Smooth muscle cell (in vitro differentiated cells): Measurements from ENCODE around the gene NEK6. TPM values are rescaled to one million over a fixed set of nuclear protein-coding genes. Genes with fewer than 3 reads are reported as not detected.
A peak's percentile ranks its signal among the peaks of the same experiment; 100 is the strongest.

Experiments used
- DNase-seq: peaks from one replicate; lab custom pipeline; 2025; ENCODE audit not compliant: unreplicated experiment; lab: John Stamatoyannopoulos, UW
- H2AFZ ChIP-seq: fragments of 200-600 bp; sonication (generic); 2 replicates; pipeline ENCODE4 v1.6.0; 2016; ENCODE audit warnings: antibody characterized with exemption, low read depth, mild to moderate bottlenecking
- H3F3A ChIP-seq: fragments of 200-600 bp; sonication (generic); 2 replicates; pipeline ENCODE4 v1.6.0; 2017; ENCODE audit warnings: antibody characterized with exemption, low read depth
- H3K27ac ChIP-seq: fragments of 200-600 bp; sonication (generic); 2 replicates; pipeline ENCODE4 v1.5.1; 2016; ENCODE audit warnings: low read depth, mild to moderate bottlenecking
- H3K27me3 ChIP-seq: fragments of 200-600 bp; sonication (generic); 2 replicates; pipeline ENCODE4 v1.6.1; 2016; ENCODE audit warnings: low read depth, mild to moderate bottlenecking
- H3K36me3 ChIP-seq: fragments of 200-600 bp; sonication (generic); 2 replicates; pipeline ENCODE4 v1.5.1; 2016; ENCODE audit warnings: low read depth
- H3K4me1 ChIP-seq: fragments of 200-600 bp; sonication (generic); 2 replicates; pipeline ENCODE4 v1.5.1; 2016; ENCODE audit warnings: low read depth
- H3K4me2 ChIP-seq: fragments of 200-600 bp; sonication (generic); 2 replicates; pipeline ENCODE4 v1.6.0; 2016; ENCODE audit warnings: mild to moderate bottlenecking
- H3K4me3 ChIP-seq: fragments of 200-600 bp; sonication (generic); 2 replicates; pipeline ENCODE4 v1.5.1; 2016; ENCODE audit warnings: mild to moderate bottlenecking
- H3K79me2 ChIP-seq: fragments of 200-600 bp; sonication (generic); 2 replicates; pipeline ENCODE4 v1.6.0; 2016; ENCODE audit warnings: low read depth, mild to moderate bottlenecking
- H3K9ac ChIP-seq: fragments of 200-600 bp; sonication (generic); 2 replicates; pipeline ENCODE4 v1.6.0; 2016; ENCODE audit warnings: low read depth
- H3K9me3 ChIP-seq: fragments of 200-600 bp; sonication (generic); replicated peaks from 2 replicates; pipeline ENCODE4 v1.5.1; 2016; ENCODE audit warnings: low read depth
- H4K20me1 ChIP-seq: fragments of 200-600 bp; sonication (generic); 2 replicates; pipeline ENCODE4 v1.6.0; 2016; ENCODE audit warnings: low read depth
- CTCF ChIP-seq: fragments of 200-600 bp; sonication (generic); IDR thresholded peaks from 2 replicates; pipeline ENCODE4 v1.5.1; 2017; ENCODE audit warnings: borderline replicate concordance, mild to moderate bottlenecking, antibody characterized with exemption; ENCODE audit not compliant: insufficient read depth, poor library complexity, severe bottlenecking
- WGBS: methylation state at CpG from one replicate; pipeline ENCODE4 v1.1.7; 2016; ENCODE audit warnings: low lambda C conversion rate; 5-methylcytosine and 5-hydroxymethylcytosine counted together
- polyA plus RNA-seq: library from polyadenylated mRNA; unstranded; fragments of >200 nt; fragmentation: Nextera tagmentation; extraction: Ambion mirVana; gene quantifications from 2 replicates; pipeline ENCODE4 v1.2.1, GENCODE V29; 2016
- total RNA-seq: library from RNA; depleted of rRNA; stranded (reverse); fragments of >200 nt; gene quantifications from 2 replicates; pipeline ENCODE4 v1.2.3, GENCODE V29; 2014

NEK6 gene
- total and polyA plus RNA-seq, 2 experiments from 2014 or later, result 45.9 to 108 TPM

DNA sequence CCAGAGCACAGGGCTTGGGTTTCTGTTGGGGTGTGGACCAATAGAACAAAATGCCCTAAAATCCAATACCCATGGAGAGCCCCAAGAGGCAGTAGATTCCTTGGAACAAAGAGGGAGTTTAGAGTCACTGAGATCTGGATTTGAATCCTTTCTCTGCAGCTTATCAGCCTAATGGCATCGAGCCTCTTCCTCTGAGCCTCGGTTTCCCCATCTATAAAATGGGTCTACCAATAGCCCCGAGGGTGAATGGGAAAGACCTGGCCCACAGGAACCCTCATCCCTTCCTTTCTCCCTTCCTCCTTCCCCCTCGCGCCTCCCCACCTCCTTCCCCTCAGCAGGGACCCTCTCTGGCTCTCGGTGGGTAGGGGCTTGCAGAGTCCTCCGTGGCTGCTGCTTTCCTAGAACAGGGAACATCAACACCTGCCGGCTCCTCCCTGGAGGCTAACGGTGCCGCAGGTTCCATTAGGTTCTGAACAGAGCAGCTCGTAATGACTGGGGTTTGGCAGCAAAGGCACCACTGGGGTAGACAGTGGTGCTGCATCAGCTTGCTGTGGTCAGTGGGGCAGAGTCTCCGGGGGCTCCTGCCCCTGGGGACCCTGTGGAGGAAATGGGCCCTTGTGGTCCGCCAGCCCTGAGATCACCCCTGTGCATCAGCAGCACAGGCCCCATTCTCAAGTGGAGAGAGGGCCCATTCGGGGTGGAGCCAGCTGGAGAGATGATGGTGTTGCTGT, 40.3 kb downstream of the NEK6 start:
- peaks cover 100% of the 10 kb centered on the region for H4K20me1 ChIP-seq
- H3K9ac ChIP-seq, result no peak overlapping the region
- no peaks in the 10 kb centered on the region for H3K27me3 ChIP-seq
- H3K4me2 ChIP-seq, result no peak overlapping the region
- H2AFZ ChIP-seq, result no peak overlapping the region
- no peak overlapping the region for H3K27ac ChIP-seq
- no peak for TF ChIP-seq CTCF
- H3K4me1 ChIP-seq, result no peaks in the 10 kb centered on the region
- no peaks in the 10 kb centered on the region for H3F3A ChIP-seq
- no peaks in the 10 kb centered on the region for H3K9me3 ChIP-seq
- H3K79me2 ChIP-seq, result peaks cover 73% of the 10 kb centered on the region
- DNase-seq, result no peak
- 95% methylated on average over 14 of the region's 14 CpGs for WGBS
- no peaks in the 10 kb centered on the region for H3K36me3 ChIP-seq
- no peak overlapping the region for H3K4me3 ChIP-seq

DNA sequence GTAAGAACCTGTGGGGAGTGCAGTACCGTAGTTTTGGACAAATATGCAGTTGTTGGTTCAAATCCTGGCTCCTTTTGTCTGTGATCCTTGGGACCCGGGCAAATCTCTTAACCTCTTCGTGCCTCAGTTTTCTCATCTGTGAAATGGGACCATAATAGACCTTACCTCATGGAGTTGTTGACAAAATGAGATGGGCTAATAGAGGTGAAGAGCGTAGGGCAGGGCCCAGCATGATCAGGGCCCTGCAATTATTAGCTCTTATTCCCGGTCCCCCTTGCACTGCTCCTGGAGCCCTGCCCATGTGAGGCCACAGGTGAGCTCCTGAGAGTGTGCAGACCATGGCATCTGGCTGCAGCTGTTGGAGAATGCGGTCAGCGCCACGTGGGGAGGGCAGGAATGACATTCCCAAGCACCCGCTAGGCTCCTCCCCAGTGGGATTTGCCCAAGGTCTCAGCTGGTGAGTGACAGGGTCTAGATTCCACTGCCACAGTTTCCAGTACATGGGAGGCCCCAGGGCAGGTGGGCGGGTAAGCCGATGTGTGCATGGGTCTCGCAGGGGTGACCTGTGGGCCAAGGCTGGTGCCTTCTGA, 41.0 kb downstream of the NEK6 start:
- TF ChIP-seq CTCF, result no peak
- Histone ChIP-seq H2AFZ (no peak overlapping the region), H3K27ac (no peak overlapping the region), H3K9ac (no peak overlapping the region), H3K9me3 (no peaks in the 10 kb centered on the region), H3K4me3 (no peak overlapping the region), H3K79me2 (peaks cover 66% of the 10 kb centered on the region), H3K27me3 (no peaks in the 10 kb centered on the region), H3K36me3 (no peaks in the 10 kb centered on the region), H3F3A (no peaks in the 10 kb centered on the region), H3K4me2 (no peak overlapping the region), H4K20me1 (peaks cover 100% of the 10 kb centered on the region), H3K4me1 (no peaks in the 10 kb centered on the region)
- no peak for DNase-seq
- WGBS, result 90% methylated on average over 12 of the region's 12 CpGs

- 83% methylated on average over 8 of the region's 8 CpGs for WGBS
- Histone ChIP-seq H3K9ac (no peak overlapping the region), H2AFZ (no peak overlapping the region), H3K27me3 (no peaks in the 10 kb centered on the region), H3K36me3 (no peaks in the 10 kb centered on the region), H3K4me1 (no peaks in the 10 kb centered on the region), H4K20me1 (peaks cover 100% of the 10 kb centered on the region), H3F3A (no peaks in the 10 kb centered on the region), H3K79me2 (peaks cover 58% of the 10 kb centered on the region), H3K9me3 (no peaks in the 10 kb centered on the region), H3K4me3 (no peak overlapping the region), H3K4me2 (no peak overlapping the region), H3K27ac (peak overlapping the region; percentile 24)
- no peak for TF ChIP-seq CTCF
- DNase-seq, result no peak
Observed at GRCh38 chr9:124299515-124300090, 41.9 kb downstream of the NEK6 start.
